HCT116 (cell line): ENCODE data around the gene TFPT. TPM values are rescaled to one million over a fixed set of nuclear protein-coding genes. Genes with fewer than 3 reads are reported as not detected.

ENCODE experiments used
- ATAC-seq: fragments of 200-7000 bp; cut with Tn5 transposase; 2 replicates; pipeline ENCODE4 v1.9.1; 2020; ENCODE audit warnings: mild to moderate bottlenecking, moderate library complexity
- BruUV-seq: library from RNA; stranded (reverse); fragments of 400-500 nt; replicated peaks from 2 replicates; lab custom pipeline; 2021; lab: Mats Ljungman, UMichigan
- CTCF ChIA-PET: fragments of 300-600 bp; sonication (Branson Sonifier 250); formaldehyde crosslinking; loops from one replicate; lab custom pipeline; 2021; ENCODE audit warnings: antibody characterized with exemption; lab: Charles Lee
- POLR2A ChIA-PET: fragments of 300-600, 350-600 bp; sonication (Branson Sonifier 250); formaldehyde crosslinking; loops from one replicate; lab custom pipeline; 2021; ENCODE audit warnings: antibody characterized with exemption; lab: Charles Lee
- RAD21 ChIA-PET, 2 experiments: fragments of 300-600 bp; sonication (Branson Sonifier 250); formaldehyde crosslinking; loops; one replicate each; lab custom pipeline; 2023; ENCODE audit warnings: low total read pairs in 2 of 2; ENCODE audit not compliant: uncharacterized antibody in 2 of 2, unreplicated experiment in 2 of 2, low non-redundant PET in 1 of 2; lab: Charles Lee
- DNase-seq: peaks from one replicate; pipeline ENCODE4 v3.0.0-alpha.2; 2010; ENCODE audit warnings: low read depth, low spot score
- H2AFZ ChIP-seq: fragments of 200-600 bp; shearing (Covaris generic), sonication (generic); 2 replicates; pipeline ENCODE4 v1.6.1; 2017; ENCODE audit warnings: low read depth, mixed run types, mixed read lengths, antibody characterized with exemption, low read length; ENCODE audit not compliant: poor library complexity, severe bottlenecking
- H3K27ac ChIP-seq: 2 replicates; pipeline ENCODE4 v1.5.1; 2012; ENCODE audit warnings: low read depth, low read length
- H3K27me3 ChIP-seq: fragments of 200-600 bp; sonication (generic); 2 replicates; pipeline ENCODE4 v1.6.1; 2016; ENCODE audit warnings: mixed run types, low read length, mixed read lengths; ENCODE audit not compliant: insufficient read depth
- H3K36me3 ChIP-seq, 2 experiments: fragments of 200-500 bp in 1 of 2; fragments of 200-600 bp in 1 of 2; sonication (Bioruptor generic) in 1 of 2; sonication (generic) in 1 of 2; 2 replicates each; pipeline versions ENCODE4 v1.5.1 to v1.6.1; 2014 to 2016; ENCODE audit warnings: low read length in 2 of 2, inconsistent platforms in 1 of 2, mixed read lengths in 1 of 2, mixed run types in 1 of 2; ENCODE audit not compliant: insufficient read depth in 2 of 2, control insufficient read depth in 1 of 2
- H3K4me1 ChIP-seq, 2 experiments: fragments of 200-600 bp in 1 of 2; sonication (generic) in 1 of 2; 2 replicates each; pipeline versions ENCODE4 v1.5.1 to v1.6.1; 2012 to 2017; ENCODE audit warnings: low read length in 2 of 2, inconsistent platforms in 1 of 2, mild to moderate bottlenecking in 1 of 2, mixed read lengths in 1 of 2, mixed run types in 1 of 2, moderate library complexity in 1 of 2; ENCODE audit not compliant: insufficient read depth in 2 of 2, control insufficient read depth in 1 of 2
- H3K4me2 ChIP-seq: fragments of 200-600 bp; sonication (generic); 2 replicates; pipeline ENCODE4 v1.6.1; 2017; ENCODE audit warnings: mixed run types, low read length, mixed read lengths
- H3K4me3 ChIP-seq, 2 experiments: fragments of 200-600 bp in 1 of 2; sonication (generic) in 1 of 2; replicated peaks in 1 of 2; 2 replicates each; pipeline ENCODE4 v1.5.1; 2011 to 2016; ENCODE audit warnings: low read length in 2 of 2, control low read depth in 1 of 2, low read depth in 1 of 2, mild to moderate bottlenecking in 1 of 2, mixed read lengths in 1 of 2, mixed run types in 1 of 2
- H3K79me2 ChIP-seq: fragments of 200-600 bp; sonication (generic); 2 replicates; pipeline ENCODE4 v1.6.1; 2017; ENCODE audit warnings: mild to moderate bottlenecking, mixed run types, low read length, moderate library complexity, mixed read lengths; ENCODE audit not compliant: insufficient read depth
- H3K9ac ChIP-seq: fragments of 200-600 bp; sonication (generic); 2 replicates; pipeline ENCODE4 v1.6.1; 2016; ENCODE audit warnings: low read length, mixed read lengths
- H3K9me2 ChIP-seq: fragments of 200-600 bp; sonication (generic), shearing (Covaris generic); 2 replicates; pipeline ENCODE4 v1.6.1; 2017; ENCODE audit warnings: mixed run types, mild to moderate bottlenecking, moderate library complexity; ENCODE audit not compliant: insufficient read depth
- H3K9me3 ChIP-seq, 2 experiments: fragments of 200-500 bp in 1 of 2; fragments of 200-600 bp in 1 of 2; sonication (Bioruptor generic) in 1 of 2; sonication (generic) in 1 of 2; 2 replicates each; pipeline ENCODE4 v1.6.1; 2014 to 2017; ENCODE audit warnings: low read length in 2 of 2, mixed read lengths in 2 of 2, inconsistent platforms in 1 of 2, low read depth in 1 of 2, mild to moderate bottlenecking in 1 of 2, mixed run types in 1 of 2, moderate library complexity in 1 of 2; ENCODE audit not compliant: control insufficient read depth in 1 of 2, insufficient read depth in 1 of 2
- H4K20me1 ChIP-seq: fragments of 200-600 bp; sonication (generic), shearing (Covaris generic); 2 replicates; pipeline ENCODE4 v1.6.1; 2017; ENCODE audit warnings: mixed run types, mild to moderate bottlenecking, moderate library complexity; ENCODE audit not compliant: insufficient read depth
- CTCF ChIP-seq, 3 experiments: fragments of 200-600 bp in 1 of 3; sonication (generic) in 1 of 3; IDR thresholded peaks in 2 of 3; conservative IDR thresholded peaks in 1 of 3; 2 replicates each; pipeline ENCODE4 v1.5.1; 2012 to 2017; ENCODE audit warnings: low read depth in 2 of 3, low read length in 2 of 3, antibody characterized with exemption in 1 of 3, borderline replicate concordance in 1 of 3, control low read depth in 1 of 3, mild to moderate bottlenecking in 1 of 3, mixed read lengths in 1 of 3, mixed run types in 1 of 3, moderate library complexity in 1 of 3; ENCODE audit not compliant: insufficient read depth in 1 of 3
- ELF1 ChIP-seq: IDR thresholded peaks from 2 replicates; pipeline ENCODE4 v1.6.1; 2012; ENCODE audit warnings: low read depth, borderline replicate concordance
- EZH2 ChIP-seq: fragments of 200-600 bp; sonication (generic); IDR thresholded peaks from 2 replicates; pipeline ENCODE4 v1.6.1; 2017; ENCODE audit warnings: antibody characterized with exemption, mixed run types
- REST ChIP-seq: IDR thresholded peaks from 2 replicates; pipeline ENCODE4 v1.6.1; 2012; ENCODE audit warnings: low read depth
- SP1 ChIP-seq: IDR thresholded peaks from 2 replicates; pipeline ENCODE4 v1.6.1; 2012; ENCODE audit warnings: low read depth
- intact Hi-C: fragments of 100-400 bp; cut with micrococcal nuclease; formaldehyde crosslinking; loops from 2 replicates; pipeline ENCODE4 v1.10.0; 2022
- total RNA-seq: library from RNA; stranded (reverse); gene quantifications from one replicate; pipeline ENCODE4 v1.2.1, GENCODE V29; 2021; ENCODE audit not compliant: unreplicated experiment
- TF ChIP-seq, protein P1 (sequence below): IDR thresholded peaks from 2 replicates; pipeline ENCODE4 v1.6.1; 2011; ENCODE audit warnings: mild to moderate bottlenecking, low read length, moderate library complexity; ENCODE audit not compliant: insufficient replicate concordance; ENCODE audit errors: extremely low read depth

The TFPT gene
- total RNA-seq, 1 experiment from 2014 or later, result 7.1 TPM

GRCh38 chr19:54096617-54097106 lies 18.8 kb downstream of the TFPT start:
- Histone ChIP-seq H3K27ac (no peak overlapping the region; the same call in 1 of the 2 replicates), H3K9ac (peak overlapping the region; percentile 41; the same call in 1 of the 2 replicates), H3K36me3 (no peaks in the 10 kb centered on the region), H3K27me3 (no peaks in the 10 kb centered on the region), H3K9me3 (no peaks in the 10 kb centered on the region), H3K4me1 (peaks cover 7 to 20% of the 10 kb centered on the region in 2 experiments; a peak in 3 of 4 replicates), H3K9me2 (no peaks in the 10 kb centered on the region), H4K20me1 (no peaks in the 10 kb centered on the region), H3K4me3 (peak overlapping the region; percentile 25 to 51; a peak in 3 of 4 replicates), H2AFZ (no peak overlapping the region), H3K79me2 (no peaks in the 10 kb centered on the region), H3K4me2 (peak overlapping the region; percentile 80)
- ATAC-seq, result peak; percentile 70
- CTCF ChIA-PET, result no interaction called here
- BruUV-seq, result no TSS peak
- intact Hi-C loops, result loop anchor here (10.0 kb wide), 1 partner anchor 292 kb away; no protein-coding TSS in a partner anchor
- DNase-seq, result peak; percentile 19
- POLR2A ChIA-PET, result interaction anchor here (1.5 kb wide), 1 partner anchor 19 kb away, joined by 4 read pairs; the partner anchor contains the start of genes PRPF31 and TFPT
- RAD21 ChIA-PET, result no interaction called here
- TF ChIP-seq, protein P1, sequence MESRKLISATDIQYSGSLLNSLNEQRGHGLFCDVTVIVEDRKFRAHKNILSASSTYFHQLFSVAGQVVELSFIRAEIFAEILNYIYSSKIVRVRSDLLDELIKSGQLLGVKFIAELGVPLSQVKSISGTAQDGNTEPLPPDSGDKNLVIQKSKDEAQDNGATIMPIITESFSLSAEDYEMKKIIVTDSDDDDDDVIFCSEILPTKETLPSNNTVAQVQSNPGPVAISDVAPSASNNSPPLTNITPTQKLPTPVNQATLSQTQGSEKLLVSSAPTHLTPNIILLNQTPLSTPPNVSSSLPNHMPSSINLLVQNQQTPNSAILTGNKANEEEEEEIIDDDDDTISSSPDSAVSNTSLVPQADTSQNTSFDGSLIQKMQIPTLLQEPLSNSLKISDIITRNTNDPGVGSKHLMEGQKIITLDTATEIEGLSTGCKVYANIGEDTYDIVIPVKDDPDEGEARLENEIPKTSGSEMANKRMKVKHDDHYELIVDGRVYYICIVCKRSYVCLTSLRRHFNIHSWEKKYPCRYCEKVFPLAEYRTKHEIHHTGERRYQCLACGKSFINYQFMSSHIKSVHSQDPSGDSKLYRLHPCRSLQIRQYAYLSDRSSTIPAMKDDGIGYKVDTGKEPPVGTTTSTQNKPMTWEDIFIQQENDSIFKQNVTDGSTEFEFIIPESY, result no peak
- TF ChIP-seq SP1, result no peak
- no peak for TF ChIP-seq ELF1
- TF ChIP-seq EZH2, result no peak
- no peak for TF ChIP-seq REST
- peak in 1 of 3 experiments; percentile 39; a peak in 3 of 6 replicates for TF ChIP-seq CTCF (IDR thresholded peaks at IDR 0.05 in 2 of 3, conservative IDR thresholded peaks at IDR 0.05 in 1 of 3; ENCODE audit: borderline replicate concordance in 1 of 3, insufficient read depth in 1 of 3, low read depth in 2 of 3, low read length in 2 of 3)
